ENCODE data around the gene TDRKH.

- TF ChIP-seq CTCF (IDR thresholded peaks at IDR 0.05) (no peak), POLR2A (IDR thresholded peaks at IDR 0.05) (no peak)
These were observed 48.7 kb upstream of the TDRKH start for GRCh38 chr1:151839082-151839412.
